SW 1271 (cell line): ENCODE results near the gene ETHE1.
A peak's percentile ranks its signal among the peaks of the same experiment; 100 is the strongest.

ENCODE experiments used
- DNase-seq, 2 experiments: peaks; one replicate each; lab custom pipeline; 2025; lab: John Stamatoyannopoulos, UW

Gene ETHE1

DNA sequence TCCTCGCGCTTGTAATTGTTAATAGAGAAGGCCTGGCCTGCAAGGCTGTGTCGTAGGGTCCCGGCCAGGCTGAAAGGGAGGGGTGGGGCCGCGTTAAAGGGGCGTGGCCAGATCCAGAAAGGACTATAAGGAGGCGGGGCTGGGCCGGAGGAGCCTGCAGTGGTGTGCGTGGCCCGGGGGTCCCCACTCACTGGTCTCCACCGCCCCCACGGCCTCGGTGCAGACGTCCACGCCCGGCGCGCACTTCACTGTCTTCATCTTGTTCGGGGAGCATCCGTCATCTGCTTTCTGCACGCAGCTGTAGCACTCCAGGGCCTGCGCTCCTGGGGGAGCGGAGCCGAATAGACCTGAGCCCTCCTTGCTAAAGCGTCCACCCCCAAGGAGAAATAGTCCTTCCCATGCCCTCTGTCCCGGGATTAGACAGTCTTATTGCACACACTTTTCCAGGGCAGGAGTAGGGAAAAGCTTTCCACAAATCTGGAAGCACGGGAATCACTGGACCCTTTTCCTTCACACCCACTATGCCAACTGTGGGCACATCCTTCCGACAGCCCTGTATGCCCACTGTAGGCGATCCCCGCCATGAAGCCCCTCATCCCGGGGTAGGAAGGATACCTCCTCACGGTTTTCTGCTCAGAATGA lies 62.7 kb downstream of the ETHE1 start:
- no peak for DNase-seq

DNA sequence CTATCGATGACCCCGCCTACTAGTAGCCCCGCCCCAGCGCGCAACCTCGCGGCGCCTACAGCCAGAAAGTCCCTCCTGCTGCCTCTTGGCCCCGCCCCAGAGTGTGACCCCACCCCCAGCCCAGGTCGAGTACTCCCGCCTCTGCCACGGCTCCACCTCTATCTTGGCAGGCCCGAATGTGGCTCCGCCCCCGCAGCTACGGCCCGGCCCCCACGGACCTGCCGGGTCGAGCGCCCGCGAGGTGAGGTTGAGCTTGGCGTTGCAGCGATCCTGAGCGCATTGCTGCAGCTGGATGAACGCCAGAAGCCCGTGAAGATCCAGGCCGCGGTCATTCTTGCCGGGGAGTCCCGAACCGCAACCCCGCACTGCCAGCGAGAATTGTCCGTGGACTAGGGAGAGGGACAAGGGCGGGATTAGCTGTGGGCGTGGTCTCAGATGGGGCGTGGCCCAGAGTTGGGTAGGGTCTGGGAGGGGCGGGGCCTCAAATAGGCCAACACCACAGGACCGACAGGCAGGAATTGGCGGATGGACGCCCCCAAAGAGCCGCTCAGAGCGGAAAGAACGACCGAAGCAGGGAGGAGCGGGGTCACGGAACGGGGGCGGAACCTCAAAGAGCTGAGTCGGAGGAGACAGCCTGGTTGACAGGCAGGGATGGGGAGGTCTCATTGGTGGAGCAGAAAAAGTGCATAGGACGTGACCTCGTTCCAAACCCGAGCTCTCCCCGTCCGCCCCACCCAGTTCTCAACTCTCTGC lies 63.4 kb downstream of the ETHE1 start:
- DNase-seq: peak; percentile 66 to 85

- DNase-seq: no peak
Measured at GRCh38 chr19:43462785-43463380, 64.1 kb downstream of the ETHE1 start.

- DNase-seq: no peak
Measured at GRCh38 chr19:43462383-43462782, 64.6 kb downstream of the ETHE1 start.

DNA sequence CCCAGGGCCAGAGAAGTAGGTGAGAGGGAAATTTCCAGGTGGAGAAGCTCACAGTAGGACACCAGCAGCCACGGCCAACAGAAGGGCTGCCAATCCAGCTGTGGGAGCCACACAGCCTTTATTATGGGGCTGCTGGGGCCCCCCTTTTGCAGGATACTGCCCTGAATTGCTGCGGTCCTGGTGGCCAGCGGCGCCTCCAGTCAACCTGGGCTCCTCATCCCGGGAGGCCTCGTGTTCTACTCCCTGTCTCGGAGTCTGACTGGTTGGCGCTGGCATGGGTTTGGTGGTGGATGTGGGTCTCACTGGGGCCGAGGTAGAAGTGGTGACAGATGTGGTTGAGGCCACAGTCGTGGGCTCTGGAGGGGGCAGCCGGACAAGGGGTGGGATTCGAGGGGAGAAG lies 65.7 kb downstream of the ETHE1 start:
- DNase-seq: no peak

- no peak for DNase-seq
Measured at GRCh38 chr19:43460362-43461016, 66.5 kb downstream of the ETHE1 start.

GRCh38 chr19:43457809-43458208 lies 69.2 kb downstream of the ETHE1 start:
- DNase-seq: no peak
